ENCODE measurements around the gene TBL1X. TPM values are rescaled to one million over a fixed set of nuclear protein-coding genes. Genes with fewer than 3 reads are reported as not detected.

The TBL1X gene
- polyA plus RNA-seq, 1 donor (not counting 4 experiments of a cell fraction or from before 2014, with no cell fraction given): 2.2 TPM

DNA sequence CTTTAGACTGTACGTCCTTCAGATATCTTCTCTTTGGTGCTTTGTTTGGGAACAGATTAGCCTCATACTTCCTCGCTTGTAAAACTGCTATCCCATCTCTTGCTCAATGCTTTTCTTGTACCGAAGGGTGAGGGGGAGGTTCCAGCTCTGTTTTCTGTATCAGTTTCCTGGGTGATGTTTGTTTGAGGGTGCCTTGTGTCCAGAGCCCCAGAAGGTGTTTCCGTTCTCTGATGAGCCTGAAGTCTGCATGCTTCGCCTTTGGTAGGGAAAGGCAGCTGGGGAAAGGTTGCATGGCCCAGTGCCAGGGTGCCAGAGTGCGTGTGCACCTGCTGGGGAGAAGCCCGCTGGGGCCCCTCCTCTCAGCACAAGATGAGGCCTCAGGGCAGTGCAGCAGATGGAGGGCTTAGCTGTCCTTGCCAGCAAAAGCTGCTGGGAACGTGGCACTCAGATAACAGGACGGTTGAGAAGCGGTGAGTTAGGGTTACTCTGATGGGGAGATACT lies 73.7 kb downstream of the TBL1X start:
- H3K27me3 ChIP-seq (ENCODE audit: control insufficient read depth, extremely low read depth, insufficient read depth, low read length): no peaks in the 10 kb centered on the region
- no peak overlapping the region for H3K27ac ChIP-seq (ENCODE audit: control insufficient read depth, insufficient read depth, low read length)
- no peaks in the 10 kb centered on the region for H3K79me2 ChIP-seq (ENCODE audit: control insufficient read depth, insufficient read depth, low read length)
- no peak for TF ChIP-seq EZH2 (IDR thresholded peaks at IDR 0.05; ENCODE audit: low read length)
- TF ChIP-seq, protein P1, sequence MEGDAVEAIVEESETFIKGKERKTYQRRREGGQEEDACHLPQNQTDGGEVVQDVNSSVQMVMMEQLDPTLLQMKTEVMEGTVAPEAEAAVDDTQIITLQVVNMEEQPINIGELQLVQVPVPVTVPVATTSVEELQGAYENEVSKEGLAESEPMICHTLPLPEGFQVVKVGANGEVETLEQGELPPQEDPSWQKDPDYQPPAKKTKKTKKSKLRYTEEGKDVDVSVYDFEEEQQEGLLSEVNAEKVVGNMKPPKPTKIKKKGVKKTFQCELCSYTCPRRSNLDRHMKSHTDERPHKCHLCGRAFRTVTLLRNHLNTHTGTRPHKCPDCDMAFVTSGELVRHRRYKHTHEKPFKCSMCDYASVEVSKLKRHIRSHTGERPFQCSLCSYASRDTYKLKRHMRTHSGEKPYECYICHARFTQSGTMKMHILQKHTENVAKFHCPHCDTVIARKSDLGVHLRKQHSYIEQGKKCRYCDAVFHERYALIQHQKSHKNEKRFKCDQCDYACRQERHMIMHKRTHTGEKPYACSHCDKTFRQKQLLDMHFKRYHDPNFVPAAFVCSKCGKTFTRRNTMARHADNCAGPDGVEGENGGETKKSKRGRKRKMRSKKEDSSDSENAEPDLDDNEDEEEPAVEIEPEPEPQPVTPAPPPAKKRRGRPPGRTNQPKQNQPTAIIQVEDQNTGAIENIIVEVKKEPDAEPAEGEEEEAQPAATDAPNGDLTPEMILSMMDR (optimal IDR thresholded peaks at IDR 0.05 in 1 of 3, IDR thresholded peaks at IDR 0.05 in 1 of 3, conservative IDR thresholded peaks at IDR 0.05 in 1 of 3; ENCODE audit: extremely low read depth in 1 of 3, insufficient read depth in 2 of 3, low read length in 3 of 3): no peak
- no peaks in the 10 kb centered on the region for H3K9me1 ChIP-seq (ENCODE audit: control insufficient read depth, extremely low read depth, insufficient read depth, low read length)
- FAIRE-seq (no peak), DNase-seq (ENCODE audit: low read depth, low spot score) (no peak)
- no peak overlapping the region for H3K4me3 ChIP-seq (ENCODE audit: control insufficient read depth in 2 of 3, extremely low read depth in 1 of 3, insufficient read depth in 2 of 3, low read depth in 1 of 3, low read length in 3 of 3)
- no peak overlapping the region for H3K9ac ChIP-seq (ENCODE audit: control insufficient read depth, extremely low read depth, insufficient read depth, low read length)
- no peak overlapping the region for H2AFZ ChIP-seq (ENCODE audit: control insufficient read depth, low read length)
- no peak overlapping the region for H3K4me2 ChIP-seq (ENCODE audit: control insufficient read depth, extremely low read depth, insufficient read depth, low read depth, low read length)
- H4K20me1 ChIP-seq (ENCODE audit: control insufficient read depth, extremely low read depth, insufficient read depth, low read length): no peaks in the 10 kb centered on the region
- dilution Hi-C loops (cut with MboI; ENCODE audit: extremely low pct_ligation_motif_present, low sequenced_read_pairs): no loop called here
- H3K9me3 ChIP-seq (ENCODE audit: control insufficient read depth, low read depth, low read length): peaks cover 3% of the 10 kb centered on the region
- no peaks in the 10 kb centered on the region for H3K4me1 ChIP-seq (ENCODE audit: control insufficient read depth, extremely low read depth, insufficient read depth, low read length)
- no peaks in the 10 kb centered on the region for H3K36me3 ChIP-seq (ENCODE audit: control insufficient read depth in 2 of 2, extremely low read depth in 1 of 2, insufficient read depth in 2 of 2, low read length in 2 of 2)

DNA sequence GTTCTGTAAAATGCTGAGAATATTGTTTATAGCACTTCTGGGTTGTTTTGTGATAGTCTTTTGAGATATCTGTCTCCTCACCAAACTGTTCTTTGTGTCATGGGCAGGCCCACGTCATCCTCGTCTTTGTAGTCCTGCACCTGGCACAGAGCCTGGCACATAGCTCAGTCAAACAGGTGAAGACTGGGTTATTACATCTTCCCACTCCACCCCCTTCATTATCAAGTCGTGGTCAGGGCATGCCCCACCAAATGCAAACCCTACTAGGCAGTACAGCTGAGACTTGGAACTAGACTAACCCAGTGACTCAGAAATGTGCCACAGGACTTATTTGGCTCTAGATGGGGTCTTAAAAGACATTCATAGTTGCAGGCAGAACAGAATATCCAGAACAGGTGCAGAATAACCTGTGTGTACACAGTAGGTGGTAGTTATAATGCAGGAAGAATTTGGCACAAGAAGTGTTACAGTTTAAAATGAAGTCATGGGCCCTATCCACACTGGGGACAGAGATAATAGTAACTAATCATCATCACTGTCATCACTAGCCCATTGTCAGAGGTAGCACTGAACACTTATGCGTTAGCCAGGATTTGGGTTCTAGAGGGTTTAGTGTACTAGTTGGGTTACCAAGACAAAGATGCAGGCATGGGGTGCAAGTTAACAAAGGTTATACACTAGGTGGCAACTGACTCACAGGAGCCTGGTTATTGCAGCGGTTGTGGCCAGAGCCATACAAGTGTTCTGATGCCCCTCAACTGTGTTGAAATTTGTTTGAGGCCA lies 74.9 kb downstream of the TBL1X start:
- Histone ChIP-seq H3K36me3 (ENCODE audit: control insufficient read depth in 2 of 2, extremely low read depth in 1 of 2, insufficient read depth in 2 of 2, low read length in 2 of 2) (no peaks in the 10 kb centered on the region), H3K4me1 (ENCODE audit: control insufficient read depth, extremely low read depth, insufficient read depth, low read length) (no peaks in the 10 kb centered on the region), H3K9me1 (ENCODE audit: control insufficient read depth, extremely low read depth, insufficient read depth, low read length) (no peaks in the 10 kb centered on the region), H3K9me3 (ENCODE audit: control insufficient read depth, low read depth, low read length) (peaks cover 3% of the 10 kb centered on the region), H3K27ac (ENCODE audit: control insufficient read depth, insufficient read depth, low read length) (no peak overlapping the region), H3K79me2 (ENCODE audit: control insufficient read depth, insufficient read depth, low read length) (no peaks in the 10 kb centered on the region), H2AFZ (ENCODE audit: control insufficient read depth, low read length) (no peak overlapping the region), H4K20me1 (ENCODE audit: control insufficient read depth, extremely low read depth, insufficient read depth, low read length) (no peaks in the 10 kb centered on the region), H3K4me3 (ENCODE audit: control insufficient read depth in 2 of 3, extremely low read depth in 1 of 3, insufficient read depth in 2 of 3, low read depth in 1 of 3, low read length in 3 of 3) (no peak overlapping the region), H3K9ac (ENCODE audit: control insufficient read depth, extremely low read depth, insufficient read depth, low read length) (no peak overlapping the region), H3K27me3 (ENCODE audit: control insufficient read depth, extremely low read depth, insufficient read depth, low read length) (no peaks in the 10 kb centered on the region), H3K4me2 (ENCODE audit: control insufficient read depth, extremely low read depth, insufficient read depth, low read depth, low read length) (no peak overlapping the region)
- TF ChIP-seq EZH2 (IDR thresholded peaks at IDR 0.05; ENCODE audit: low read length): no peak
- TF ChIP-seq, protein P1 (optimal IDR thresholded peaks at IDR 0.05 in 1 of 3, IDR thresholded peaks at IDR 0.05 in 1 of 3, conservative IDR thresholded peaks at IDR 0.05 in 1 of 3; ENCODE audit: extremely low read depth in 1 of 3, insufficient read depth in 2 of 3, low read length in 3 of 3): no peak
- no peak for DNase-seq (ENCODE audit: low read depth, low spot score)
- no peak for FAIRE-seq
- dilution Hi-C loops (cut with MboI; ENCODE audit: extremely low pct_ligation_motif_present, low sequenced_read_pairs): no loop called here

Data from keratinocyte (primary cell).